ENCODE data around the gene OBSCN.

Gene OBSCN

DNA sequence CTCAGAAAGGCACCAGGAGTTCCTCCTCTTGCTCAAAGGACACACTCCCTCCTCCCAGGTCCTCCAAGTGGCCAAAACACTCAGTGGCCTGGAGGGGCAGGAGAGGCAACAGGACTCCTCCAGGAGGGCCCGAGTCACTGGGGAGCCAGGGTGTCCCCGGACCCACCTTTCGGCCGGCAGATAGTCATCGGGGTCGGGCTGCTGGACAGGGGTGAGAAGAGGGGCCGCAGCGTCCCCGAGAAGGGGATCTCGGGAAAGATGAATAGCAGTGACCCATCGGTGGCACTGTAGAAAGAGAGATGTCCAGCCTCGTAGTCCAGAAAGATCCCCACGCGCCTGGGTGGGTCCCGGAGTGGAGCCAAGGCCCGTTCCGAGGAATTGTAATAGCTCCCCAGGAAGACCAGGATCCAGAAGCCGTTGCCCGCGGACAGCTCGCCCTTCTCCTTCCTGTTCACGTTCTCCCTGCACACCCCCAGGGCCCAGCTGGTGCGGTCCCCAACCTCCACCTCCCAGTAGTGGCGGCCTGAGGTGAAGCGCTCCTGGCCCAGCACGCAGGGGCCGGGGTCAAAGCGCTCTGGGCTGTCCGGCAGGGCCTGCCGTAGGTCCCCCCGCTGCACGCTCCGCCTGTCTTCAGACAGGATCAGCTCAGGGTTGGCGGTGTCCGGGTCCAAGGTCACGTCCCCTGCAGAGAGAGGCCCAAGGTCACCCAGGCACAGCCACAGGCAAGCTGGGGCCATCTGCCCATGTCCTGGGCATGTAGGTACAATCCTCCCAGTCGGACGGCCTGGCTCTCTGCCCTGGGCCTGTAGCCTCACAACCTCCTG, 186.9 kb downstream of the OBSCN start:
- no peak for DNase-seq

DNA sequence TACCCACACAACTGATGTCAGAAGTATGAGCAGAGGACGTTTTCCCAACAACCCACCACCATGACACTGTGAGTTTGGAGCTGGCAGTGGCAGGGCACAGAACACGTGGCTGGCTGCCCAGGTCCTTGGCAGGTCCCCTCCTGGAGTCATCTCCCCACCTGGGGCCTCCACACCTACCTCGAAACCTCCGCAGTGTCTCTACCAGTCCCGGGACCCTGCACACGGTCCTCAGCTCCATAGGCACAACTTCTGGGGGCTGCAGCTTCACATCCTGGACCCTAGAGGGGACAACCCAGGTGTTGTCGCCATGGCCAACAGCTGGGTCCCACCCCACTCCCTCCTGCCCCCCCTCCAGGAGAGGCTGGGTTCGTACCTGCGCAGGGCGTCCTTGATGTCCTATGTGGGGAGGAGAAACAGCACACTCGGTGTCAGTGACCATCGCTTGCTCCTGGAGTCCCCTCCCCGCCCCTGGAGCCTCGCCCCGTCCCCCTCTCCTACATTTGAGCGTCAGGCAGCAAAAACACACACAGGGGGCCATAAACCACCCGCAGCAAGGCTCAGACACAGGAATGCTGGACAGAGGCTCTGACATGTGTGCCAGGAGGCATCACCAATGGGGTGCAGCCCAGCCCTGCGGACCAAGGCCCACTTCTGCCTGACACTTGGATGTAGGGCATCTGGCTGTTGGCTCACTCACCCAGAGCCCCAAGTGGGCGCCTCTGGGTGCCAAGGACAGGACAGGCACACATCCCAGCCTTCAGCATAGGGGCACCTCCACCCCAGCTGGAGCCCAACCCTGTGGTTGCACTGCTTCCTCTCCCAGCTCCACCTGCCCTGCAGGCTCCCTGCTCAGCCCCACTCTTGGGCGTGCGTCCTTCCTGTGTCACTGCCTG, 189.2 kb downstream of the OBSCN start:
- DNase-seq = no peak

DNA sequence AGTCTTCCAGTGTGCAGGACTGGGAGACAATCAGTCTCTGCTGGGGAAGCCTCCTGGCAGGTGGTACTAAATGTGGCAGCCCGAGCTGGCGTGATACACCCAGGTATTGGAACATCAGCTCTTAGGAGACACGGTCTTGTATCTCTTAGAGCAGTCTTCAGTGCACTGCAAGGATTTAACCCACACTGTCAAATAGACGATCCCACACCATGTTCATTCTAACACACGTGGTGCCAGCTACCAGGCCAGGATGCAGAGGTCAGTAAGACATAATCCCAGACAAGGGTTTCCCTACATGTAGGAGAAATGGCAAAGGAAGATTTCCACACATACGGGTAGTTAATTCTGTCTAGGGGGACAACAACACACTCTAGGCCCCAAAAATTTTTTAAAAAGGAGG, 190.1 kb downstream of the OBSCN start:
- DNase-seq = no peak

DNA sequence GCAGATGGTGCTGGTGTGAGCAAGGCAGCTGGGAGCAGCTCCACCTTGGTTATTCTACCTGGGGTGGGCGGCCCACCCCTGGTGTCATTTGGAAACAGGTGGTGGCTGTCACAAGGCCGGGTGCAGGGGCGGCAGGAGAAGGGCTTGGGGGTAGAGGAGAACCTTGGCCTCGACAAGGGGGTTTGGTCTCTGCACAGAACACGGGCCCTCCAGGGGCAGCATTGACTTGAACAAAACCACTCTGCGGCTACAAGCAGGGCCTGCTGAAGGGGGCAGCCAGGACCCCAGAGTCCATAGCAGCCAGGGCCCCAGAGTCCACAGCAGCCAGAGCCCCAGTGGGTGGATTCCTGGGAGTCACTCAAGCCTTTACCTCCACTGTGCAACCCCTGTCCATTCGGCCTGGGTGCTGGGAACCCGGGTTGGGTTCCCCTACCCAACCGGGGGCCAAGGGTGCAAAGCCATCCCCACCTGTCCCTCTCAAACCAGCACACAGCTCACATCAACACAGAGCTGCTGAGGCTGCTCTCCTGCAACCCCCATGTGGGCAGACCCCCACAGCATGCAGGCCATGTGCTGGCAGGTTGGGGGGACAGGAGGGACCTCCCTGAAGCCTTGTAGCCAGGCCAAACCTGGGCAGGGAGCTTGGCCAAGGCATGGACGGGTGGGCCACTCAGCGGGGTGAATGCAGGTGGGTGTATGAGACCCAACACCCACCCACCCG, 191.1 kb downstream of the OBSCN start:
- no peak for DNase-seq

DNA sequence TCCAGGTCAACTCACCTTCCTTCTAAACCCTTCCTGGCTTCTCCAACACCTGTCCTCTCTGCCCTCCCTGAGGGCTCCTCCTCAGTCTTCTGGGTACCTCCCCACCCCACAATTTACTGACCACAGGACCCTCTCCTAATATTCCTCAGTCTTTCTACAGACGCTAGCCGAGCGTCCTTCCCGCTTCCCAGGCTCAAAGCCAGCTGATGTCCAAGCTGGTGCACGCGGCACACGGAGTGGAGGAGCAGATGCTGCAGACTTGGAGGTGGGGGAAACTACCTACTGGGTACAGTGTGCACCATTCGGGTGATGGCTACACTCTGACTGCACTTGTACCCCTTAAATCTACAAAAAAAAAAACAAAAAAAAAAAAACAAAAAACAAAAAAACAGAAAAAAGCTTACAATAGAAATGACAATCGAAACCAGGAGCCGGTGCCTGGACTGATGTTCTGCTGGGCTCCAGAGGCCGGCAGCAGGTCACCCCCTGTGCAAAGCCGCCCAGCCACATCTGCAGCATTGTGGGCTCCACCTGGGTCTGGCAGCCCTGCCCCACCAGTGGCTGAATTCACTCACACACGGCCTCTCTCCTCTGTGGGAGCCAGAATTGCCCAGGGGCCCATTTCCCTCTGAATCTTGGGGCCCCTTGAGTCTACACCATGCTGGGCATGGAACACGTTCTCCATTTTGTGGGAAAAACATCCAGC, 191.8 kb downstream of the OBSCN start:
- DNase-seq = no peak

DNA sequence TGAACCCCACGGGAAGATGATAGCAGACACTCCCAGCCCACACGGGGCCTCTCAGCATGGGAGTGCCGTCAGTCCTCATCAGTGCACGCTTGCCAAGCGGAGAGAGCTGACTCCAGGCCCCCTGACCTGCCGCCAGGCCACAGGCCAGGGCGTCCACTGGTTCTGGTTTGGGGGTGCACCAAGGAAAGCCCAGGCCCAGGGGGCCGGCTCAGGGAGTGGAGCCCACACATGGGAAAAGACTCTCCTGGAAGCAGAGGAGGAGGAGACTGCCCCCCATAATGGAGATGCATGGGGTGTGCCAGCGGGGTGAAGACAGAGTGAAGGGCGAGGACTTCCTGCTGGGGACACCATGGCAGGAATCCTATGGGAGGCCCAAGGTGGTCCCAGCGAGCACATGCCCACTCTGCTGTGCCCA, 192.4 kb downstream of the OBSCN start:
- DNase-seq = no peak

DNA sequence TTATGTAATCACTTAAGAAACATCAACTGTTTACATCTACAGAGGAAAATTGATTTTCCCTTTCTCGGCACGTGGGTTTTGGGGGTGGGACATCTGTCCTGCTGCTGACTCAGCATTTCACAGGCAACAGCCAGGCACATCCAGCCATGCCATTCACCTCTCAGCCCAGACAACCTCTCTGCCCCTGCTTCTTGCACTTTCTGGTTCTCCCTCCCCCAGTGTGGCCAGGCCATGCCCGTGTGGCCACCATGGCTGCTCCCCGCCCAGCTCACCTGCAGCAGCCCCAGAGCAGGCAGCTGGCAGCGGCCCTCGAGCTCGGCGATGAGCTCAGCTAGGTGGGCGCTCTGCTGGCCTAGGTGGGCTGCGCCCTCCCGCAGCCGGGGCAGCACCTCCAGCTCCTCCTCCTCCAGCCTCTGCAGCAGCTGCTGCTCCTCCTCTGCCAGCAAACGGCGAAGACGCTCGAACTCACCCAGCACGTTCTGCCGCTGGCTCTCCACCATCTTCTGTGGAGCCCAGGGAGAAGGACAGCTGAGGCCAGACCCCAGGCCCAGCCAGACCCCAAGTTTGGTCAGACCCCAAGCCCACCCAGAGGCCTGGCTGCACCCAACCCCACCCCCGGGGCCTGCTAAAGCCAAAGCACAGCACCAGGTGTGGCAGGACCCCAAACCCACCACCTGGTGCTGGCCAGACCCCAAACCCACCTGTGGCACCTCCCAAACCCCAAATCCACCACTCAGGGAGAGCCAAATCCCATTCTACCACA, 193.0 kb downstream of the OBSCN start:
- DNase-seq = no peak

DNA sequence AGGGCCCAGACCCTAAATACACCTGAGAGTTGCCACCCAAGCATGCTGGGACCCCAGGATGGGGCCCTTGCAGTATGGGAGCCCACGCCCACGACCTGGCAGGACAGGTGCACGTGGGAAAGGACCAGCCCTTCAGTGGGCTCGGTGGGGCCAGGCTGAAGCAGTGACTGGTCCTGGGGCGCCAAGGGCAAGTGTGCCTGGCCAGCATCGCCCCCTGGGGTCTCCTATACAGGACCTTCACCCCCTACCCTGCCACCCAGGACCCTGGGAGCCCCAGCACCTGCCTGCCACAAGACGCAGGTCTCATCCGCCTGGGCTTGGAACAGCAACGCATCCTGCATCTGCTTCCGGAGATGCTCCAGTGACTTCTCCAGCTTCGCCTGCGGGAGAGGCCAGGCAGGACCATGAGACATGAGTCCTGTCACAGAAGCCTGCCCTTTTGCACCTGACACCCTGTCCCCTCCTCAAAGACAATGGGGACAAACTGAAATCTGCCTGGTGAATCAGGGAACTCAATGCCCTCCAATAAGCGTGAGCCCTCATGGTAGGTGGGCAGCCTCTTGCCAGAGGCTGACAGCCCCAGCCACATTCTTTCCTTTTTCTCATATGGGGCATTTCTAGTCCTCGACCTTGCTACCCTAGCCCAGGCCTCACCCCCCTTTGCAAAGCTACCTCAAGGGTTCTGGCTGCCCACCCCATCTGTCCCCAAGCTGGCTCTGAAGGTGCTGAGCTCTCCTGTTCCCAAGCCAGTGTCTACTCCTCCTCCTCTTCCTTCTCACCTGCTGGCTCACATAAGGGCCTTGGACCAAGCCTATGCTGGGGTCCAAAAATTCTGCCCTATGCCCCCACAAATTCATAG, 194.2 kb downstream of the OBSCN start:
- no peak for DNase-seq

DNA sequence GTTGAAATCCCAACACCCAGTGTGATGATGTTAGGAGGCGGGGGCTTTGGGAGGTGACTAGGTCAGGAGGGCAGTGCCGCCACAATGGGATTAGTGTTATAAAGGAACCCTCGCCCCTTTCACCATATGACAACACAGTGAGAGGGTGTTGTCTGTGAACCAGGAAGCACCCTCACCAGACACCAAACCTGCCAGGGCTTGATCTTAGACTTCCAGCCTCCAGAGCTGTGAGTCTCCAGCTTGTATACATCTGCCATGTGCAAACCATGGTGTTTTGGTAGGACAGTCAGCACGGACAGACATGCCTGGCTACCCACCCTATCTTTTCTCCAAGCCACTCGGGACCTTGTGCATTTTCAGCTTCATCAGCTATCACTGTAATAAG, 194.8 kb downstream of the OBSCN start:
- DNase-seq = no peak

DNA sequence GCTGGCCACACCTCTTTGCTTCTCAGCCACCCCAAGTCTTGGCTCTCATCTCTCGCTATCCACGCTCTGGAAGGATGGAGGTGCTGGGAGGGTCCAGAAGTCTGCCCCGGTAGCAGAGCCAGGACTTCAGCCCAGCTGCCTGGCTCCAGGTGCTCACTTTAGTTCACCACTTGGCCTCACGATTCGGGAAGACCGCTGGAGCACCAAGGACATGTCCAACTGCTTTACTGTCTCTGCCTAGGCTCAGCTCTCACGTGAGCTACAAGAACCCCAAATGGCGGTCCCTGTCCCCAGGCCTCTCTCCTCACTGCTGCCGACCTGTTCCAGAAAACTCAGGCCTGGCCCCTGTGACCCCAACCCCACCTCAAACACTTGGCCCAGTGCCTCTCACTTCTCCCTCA, 195.4 kb downstream of the OBSCN start:
- no peak for DNase-seq

DNA sequence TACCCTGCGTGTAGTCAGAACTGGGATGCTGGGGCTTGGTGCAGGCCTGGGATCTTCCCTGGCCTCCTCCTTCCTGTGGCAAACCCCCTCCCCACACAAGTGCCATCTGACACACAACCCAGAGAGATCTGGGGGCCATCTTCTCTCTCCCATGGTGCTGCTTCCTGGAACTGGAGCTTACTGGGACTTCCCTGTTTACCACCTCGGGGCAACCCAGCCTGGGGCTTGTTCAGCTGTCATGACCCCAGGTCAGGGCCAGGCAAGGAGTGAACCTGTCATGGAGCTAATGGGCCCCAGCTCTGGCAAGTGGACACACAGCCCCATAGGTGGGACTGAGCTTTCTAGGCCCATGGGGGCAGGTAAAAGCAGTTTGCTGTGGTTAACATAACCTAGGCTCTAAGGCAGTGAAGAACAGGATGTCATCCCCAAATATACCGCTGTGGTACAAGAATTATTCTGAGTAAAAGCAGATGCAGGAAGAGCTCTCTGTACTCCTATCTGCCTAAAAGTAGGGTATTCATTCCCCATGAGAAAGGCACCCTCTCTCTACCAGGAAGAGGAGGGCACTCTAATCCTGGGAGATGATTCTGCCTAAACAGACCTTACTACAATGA, 196.4 kb downstream of the OBSCN start:
- DNase-seq = no peak

DNA sequence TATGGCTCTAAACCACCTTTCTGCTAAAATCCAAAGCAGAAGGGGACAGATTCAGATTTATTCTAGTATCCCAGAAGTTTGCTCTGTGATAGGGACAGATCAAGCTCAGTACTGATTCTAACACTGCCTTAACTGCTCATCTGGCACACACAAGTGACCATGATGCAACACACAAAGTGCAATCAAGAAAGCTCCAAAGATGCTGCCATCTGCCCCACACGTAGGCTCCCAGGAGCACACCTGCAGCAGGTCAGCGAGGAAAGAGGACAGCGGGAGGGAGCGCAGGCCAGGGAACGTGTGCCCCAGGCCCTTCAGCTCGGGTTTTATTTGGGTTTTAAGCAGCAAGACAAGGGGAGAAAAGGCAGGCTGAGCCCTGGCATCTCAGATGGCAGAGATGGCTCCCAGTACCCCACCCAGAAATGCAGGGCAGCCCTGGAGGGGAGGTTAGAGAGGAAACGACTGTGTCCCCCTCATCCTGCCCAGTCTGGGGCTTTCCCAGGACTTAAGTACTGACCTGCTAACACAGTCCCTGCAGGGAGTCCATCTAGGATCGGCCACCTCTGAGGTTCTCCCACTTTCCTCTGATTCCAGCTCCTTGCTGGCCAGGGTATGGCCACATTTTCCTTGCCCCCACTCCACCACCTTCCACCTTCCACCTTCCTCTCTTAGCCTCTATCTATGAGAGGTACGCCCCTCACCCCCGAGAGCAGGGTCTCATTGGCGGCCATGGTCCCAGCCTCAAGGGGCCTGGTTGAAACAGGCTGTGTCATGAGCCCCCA, 197.5 kb downstream of the OBSCN start:
- no peak for DNase-seq

DNA sequence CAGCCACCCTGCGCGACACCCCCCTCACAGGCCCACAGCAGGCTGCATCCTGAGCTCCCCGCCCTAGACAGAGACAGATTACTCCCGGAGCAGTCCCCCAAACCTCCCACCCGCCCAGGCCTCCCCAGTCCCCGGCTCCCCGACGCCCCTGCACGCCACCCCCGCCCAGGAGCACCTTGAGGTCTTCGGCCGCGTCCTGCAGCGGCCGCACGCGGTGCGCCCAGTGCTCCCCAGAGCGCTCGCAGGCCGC, 198.1 kb downstream of the OBSCN start:
- DNase-seq = no peak

DNA sequence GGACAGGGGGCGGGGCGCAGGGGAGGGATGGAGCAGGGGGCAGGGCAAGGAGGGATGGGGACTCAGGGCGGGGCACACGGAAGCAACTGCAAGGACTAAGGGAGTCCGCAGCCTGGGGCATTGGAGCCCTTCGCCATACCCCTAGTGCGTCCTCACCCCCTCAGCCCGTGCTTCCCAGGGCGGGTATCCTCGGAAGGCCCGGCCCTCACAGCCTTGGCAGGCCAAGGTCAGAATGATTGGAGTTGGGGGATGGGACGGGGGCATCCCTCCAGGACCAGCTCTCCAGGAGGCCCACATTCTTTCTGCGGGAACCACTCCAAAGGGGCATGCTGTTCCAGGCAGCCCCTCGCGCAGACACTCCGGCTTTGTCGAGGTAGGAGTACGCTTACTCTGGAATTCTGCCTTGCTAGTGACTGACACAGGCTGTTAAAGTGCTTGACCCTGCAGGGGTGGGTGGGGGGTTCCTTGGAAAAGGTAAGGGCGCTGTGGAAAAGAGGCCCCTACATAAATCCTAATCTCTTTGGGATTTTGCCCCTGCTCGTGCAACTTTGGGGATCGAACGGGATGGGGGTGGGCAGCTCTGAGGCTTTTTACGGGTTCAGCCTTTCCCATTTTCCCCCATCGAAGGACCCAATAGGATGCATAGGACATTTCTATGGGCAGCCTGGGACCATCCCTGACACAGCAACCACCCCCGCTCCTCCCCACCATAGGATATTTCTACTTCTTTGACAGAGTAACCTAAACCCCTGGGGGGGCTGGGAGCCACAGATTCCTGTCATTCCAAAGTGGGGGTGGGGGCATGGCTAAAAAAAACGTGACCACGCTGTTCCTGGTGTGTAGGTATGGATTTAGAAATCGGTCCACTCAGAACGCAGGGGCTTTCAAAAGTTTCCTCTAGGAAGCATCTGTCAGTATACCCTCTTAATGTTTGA, 199.5 kb downstream of the OBSCN start:
- no peak for DNase-seq

DNA sequence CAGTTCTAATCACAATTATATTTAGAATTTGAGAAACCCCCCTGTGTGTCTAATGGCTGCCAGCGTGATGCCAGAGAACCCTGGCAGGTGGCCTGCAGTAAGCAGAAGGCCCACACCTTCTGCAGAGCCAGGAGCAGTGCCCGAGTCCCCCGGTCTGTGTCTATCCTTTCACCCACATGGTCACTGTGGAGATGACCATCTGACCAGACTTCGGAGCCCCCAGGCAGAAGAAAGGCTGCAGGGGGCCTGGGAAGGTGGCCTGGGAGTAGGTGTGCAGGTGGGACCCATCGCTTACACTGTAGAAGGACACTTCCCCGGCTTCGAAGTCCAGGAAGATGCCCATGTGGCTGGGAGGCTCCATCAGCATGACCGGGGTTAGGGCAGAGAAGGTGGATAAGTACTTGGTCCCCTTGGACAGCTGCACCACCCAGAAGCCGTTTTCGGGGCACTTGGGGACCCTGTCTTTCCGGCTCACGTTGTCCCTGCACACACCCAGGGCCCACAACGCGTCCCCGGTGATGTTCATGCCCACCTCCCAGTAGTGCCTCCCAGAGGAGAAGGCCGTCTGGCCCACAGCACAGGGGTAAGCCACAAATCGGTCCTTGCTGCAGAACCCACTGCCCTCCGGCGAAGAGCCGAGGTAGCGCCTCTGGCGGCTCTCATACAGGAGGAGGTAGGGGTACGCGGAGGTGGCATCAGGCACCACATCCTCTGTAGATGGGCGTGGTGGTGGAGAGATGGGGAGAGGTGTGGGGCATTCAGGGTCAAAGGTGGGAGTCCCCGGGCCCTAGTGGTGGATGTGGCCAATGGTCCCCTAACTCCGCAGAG, 200.4 kb downstream of the OBSCN start:
- no peak for DNase-seq

DNA sequence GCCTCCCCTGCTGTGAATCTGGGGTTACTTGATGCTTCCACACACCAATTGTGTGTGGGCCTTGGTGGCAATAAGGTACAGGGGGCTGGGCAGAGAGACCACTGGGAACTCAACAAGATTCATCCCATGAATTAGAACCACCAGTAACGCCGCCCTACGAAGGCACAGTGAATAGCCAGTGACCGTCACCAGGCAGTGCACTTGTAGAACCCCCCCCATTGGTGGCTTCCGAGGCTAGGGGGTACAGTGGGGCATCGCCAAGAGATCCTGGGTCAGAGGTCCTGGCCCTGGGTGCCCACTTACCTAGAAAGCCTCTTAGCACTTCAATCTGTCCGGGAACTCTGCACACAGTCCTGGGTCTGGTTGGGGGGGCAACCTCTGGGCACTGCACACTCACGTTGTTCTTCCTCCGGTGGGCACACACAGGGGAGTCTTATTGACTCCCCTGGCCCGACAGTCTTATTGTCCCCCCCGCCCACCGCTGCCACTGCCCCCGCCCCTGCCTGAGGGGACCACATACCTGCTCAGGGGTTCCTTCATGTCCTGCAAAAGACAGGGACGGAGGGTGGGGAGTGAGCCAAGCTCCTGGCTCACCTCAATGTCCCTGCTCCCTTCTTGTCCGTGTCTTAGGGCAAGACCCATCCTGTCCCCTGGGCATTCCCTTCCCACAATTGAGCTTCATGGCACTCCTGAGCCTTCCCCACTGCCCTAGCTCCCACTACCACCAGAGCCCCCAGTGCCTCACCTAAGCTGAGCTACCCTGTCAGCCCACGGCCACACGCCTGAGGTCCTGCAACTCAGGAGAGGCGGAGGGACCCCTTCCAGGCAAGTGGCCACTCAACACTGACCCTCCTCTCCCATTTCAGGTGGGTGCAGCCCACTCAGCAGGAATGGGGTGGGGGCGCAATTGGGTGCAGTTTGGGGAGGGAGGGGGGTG, 201.3 kb downstream of the OBSCN start:
- DNase-seq = no peak

DNA sequence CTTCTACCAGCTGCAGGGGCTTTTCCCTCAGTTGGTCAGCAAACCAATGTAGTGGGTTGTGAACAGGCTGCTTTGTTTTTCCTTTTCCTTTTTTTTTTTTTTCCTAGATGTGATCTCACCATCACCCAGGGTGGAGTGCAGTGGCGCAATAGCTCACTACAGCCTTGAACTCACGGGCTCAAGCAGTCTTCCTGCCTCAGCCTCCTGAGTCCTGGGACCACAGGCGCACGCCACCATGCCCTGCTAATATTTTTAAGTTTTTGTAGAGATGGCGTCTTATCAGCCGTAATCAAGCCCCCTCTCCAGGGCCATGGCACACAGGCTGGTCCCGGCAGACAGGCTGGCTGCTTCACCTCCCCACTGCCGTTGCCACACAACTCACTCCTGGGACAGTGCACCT, 202.2 kb downstream of the OBSCN start:
- no peak for DNase-seq
